GM23338 (cell line): Measurements from ENCODE around the gene ME3. TPM values are rescaled to one million over a fixed set of nuclear protein-coding genes. Genes with fewer than 3 reads are reported as not detected.

Experiments used
- ATAC-seq: fragments of 200-7000 bp; cut with Tn5 transposase; 3 replicates; pipeline ENCODE4 v1.9.1; 2020
- DNase-seq: peaks from one replicate; pipeline ENCODE4 v3.0.0-alpha.2; 2015; ENCODE audit warnings: low spot score
- H2AFZ ChIP-seq: fragments of 200-600 bp; sonication (generic); 2 replicates; pipeline ENCODE4 v1.8.0; 2016; ENCODE audit warnings: antibody characterized with exemption, mild to moderate bottlenecking, moderate library complexity
- H3F3A ChIP-seq: fragments of 200-600 bp; sonication (generic); replicated peaks from 2 replicates; pipeline ENCODE4 v1.8.0; 2017; ENCODE audit warnings: antibody characterized with exemption, mixed run types, low read depth
- H3K27ac ChIP-seq: fragments of 200-600 bp; sonication (generic); 2 replicates; pipeline ENCODE4 v1.6.1; 2016; ENCODE audit warnings: low read depth
- H3K27me3 ChIP-seq: fragments of 200-600 bp; sonication (generic); 2 replicates; pipeline ENCODE4 v1.8.0; 2016; ENCODE audit warnings: mild to moderate bottlenecking, mixed run types, moderate library complexity; ENCODE audit not compliant: insufficient read depth
- H3K36me3 ChIP-seq: fragments of 200-600 bp; sonication (generic); 2 replicates; pipeline ENCODE4 v1.8.0; 2016; ENCODE audit warnings: mild to moderate bottlenecking; ENCODE audit not compliant: insufficient read depth
- H3K4me1 ChIP-seq: fragments of 200-600 bp; sonication (generic); 2 replicates; pipeline ENCODE4 v1.8.0; 2016; ENCODE audit warnings: mild to moderate bottlenecking, moderate library complexity; ENCODE audit not compliant: insufficient read depth
- H3K4me2 ChIP-seq: fragments of 200-600 bp; sonication (generic); 2 replicates; pipeline ENCODE4 v1.7.1; 2017; ENCODE audit warnings: mixed run types
- H3K4me3 ChIP-seq: fragments of 200-600 bp; sonication (generic); 2 replicates; pipeline ENCODE4 v1.6.1; 2016; ENCODE audit warnings: mixed run types
- H3K79me2 ChIP-seq: fragments of 200-600 bp; sonication (generic); replicated peaks from 2 replicates; pipeline ENCODE4 v1.8.0; 2017; ENCODE audit warnings: mild to moderate bottlenecking; ENCODE audit not compliant: insufficient read depth
- H3K9me2 ChIP-seq: fragments of 200-600 bp; sonication (generic); 2 replicates; pipeline ENCODE4 v1.8.0; 2017; ENCODE audit not compliant: insufficient read depth
- H4K20me1 ChIP-seq: fragments of 200-600 bp; sonication (generic); replicated peaks from 2 replicates; pipeline ENCODE4 v1.8.0; 2017; ENCODE audit warnings: mild to moderate bottlenecking; ENCODE audit not compliant: insufficient read depth
- H3K27ac Mint-ChIP-seq: 2 replicates; pipeline ENCODE4 v1.8.0; 2020; ENCODE audit warnings: inconsistent platforms, mild to moderate bottlenecking, moderate library complexity, mixed read lengths
- H3K27me3 Mint-ChIP-seq: 3 replicates; pipeline ENCODE4 v1.8.0; 2022; ENCODE audit warnings: low read depth, mild to moderate bottlenecking, moderate library complexity, mixed read lengths, inconsistent platforms; ENCODE audit not compliant: insufficient read depth, poor library complexity
- H3K36me3 Mint-ChIP-seq: 3 replicates; pipeline ENCODE4 v1.8.0; 2021; ENCODE audit warnings: low read depth, mild to moderate bottlenecking, inconsistent platforms, moderate library complexity, mixed read lengths
- H3K4me1 Mint-ChIP-seq: 3 replicates; pipeline ENCODE4 v1.8.0; 2020; ENCODE audit warnings: mild to moderate bottlenecking, inconsistent platforms, mixed read lengths
- H3K4me3 Mint-ChIP-seq: 3 replicates; pipeline ENCODE4 v1.8.0; 2021; ENCODE audit warnings: moderate library complexity, mild to moderate bottlenecking, inconsistent platforms, mixed read lengths
- H3K9me3 Mint-ChIP-seq: 3 replicates; pipeline ENCODE4 v1.8.0; 2020; ENCODE audit warnings: moderate library complexity, mild to moderate bottlenecking, inconsistent platforms, mixed read lengths
- CREB1 ChIP-seq: fragments of 250-450 bp; sonication (Bioruptor Pico); IDR thresholded peaks from 2 replicates; pipeline ENCODE4 v1.5.0; 2020; ENCODE audit warnings: low read depth, mild to moderate bottlenecking, moderate library complexity
- NANOG ChIP-seq: IDR thresholded peaks from 2 replicates; pipeline ENCODE4 v1.6.1; 2016; ENCODE audit warnings: antibody characterized with exemption, borderline replicate concordance
- STAT1 ChIP-seq: IDR thresholded peaks from one replicate; pipeline ENCODE4 v1.6.1; 2016; ENCODE audit warnings: antibody characterized with exemption; ENCODE audit not compliant: unreplicated experiment
- ZNF331 ChIP-seq: fragments of 250-450 bp; sonication (Bioruptor Pico); IDR thresholded peaks from 2 replicates; pipeline ENCODE4 v1.5.0; 2020; ENCODE audit warnings: low read depth, mild to moderate bottlenecking, moderate library complexity
- polyA plus RNA-seq: library from polyadenylated mRNA; unstranded; fragments of >200 nt; fragmentation: Nextera tagmentation; extraction: Ambion mirVana; gene quantifications from 2 replicates; pipeline ENCODE4 v1.2.1, GENCODE V29; 2016
- total RNA-seq: library from RNA; depleted of rRNA; stranded (reverse); fragments of >200 nt; shearing (Covaris generic); gene quantifications from 2 replicates; pipeline ENCODE4 v1.2.3, GENCODE V29; 2014
- TF ChIP-seq, protein P1 (sequence below): fragments of 250-450 bp; sonication (Bioruptor Pico); IDR thresholded peaks from 2 replicates; pipeline ENCODE4 v1.5.0; 2020; ENCODE audit warnings: mild to moderate bottlenecking, moderate library complexity
- TF ChIP-seq, protein P2 (sequence below), 2 experiments: fragments of 200-600 bp in 1 of 2; sonication (generic) in 1 of 2; conservative IDR thresholded peaks; 2 replicates each; pipeline versions ENCODE4 v1.5.1 to v1.6.1; 2016 to 2017; ENCODE audit warnings: antibody characterized with exemption in 2 of 2, low read depth in 2 of 2, mild to moderate bottlenecking in 2 of 2, moderate library complexity in 1 of 2

ME3 gene
- total and polyA plus RNA-seq, 2 experiments from 2014 or later, result 1.3 to 4.0 TPM

DNA sequence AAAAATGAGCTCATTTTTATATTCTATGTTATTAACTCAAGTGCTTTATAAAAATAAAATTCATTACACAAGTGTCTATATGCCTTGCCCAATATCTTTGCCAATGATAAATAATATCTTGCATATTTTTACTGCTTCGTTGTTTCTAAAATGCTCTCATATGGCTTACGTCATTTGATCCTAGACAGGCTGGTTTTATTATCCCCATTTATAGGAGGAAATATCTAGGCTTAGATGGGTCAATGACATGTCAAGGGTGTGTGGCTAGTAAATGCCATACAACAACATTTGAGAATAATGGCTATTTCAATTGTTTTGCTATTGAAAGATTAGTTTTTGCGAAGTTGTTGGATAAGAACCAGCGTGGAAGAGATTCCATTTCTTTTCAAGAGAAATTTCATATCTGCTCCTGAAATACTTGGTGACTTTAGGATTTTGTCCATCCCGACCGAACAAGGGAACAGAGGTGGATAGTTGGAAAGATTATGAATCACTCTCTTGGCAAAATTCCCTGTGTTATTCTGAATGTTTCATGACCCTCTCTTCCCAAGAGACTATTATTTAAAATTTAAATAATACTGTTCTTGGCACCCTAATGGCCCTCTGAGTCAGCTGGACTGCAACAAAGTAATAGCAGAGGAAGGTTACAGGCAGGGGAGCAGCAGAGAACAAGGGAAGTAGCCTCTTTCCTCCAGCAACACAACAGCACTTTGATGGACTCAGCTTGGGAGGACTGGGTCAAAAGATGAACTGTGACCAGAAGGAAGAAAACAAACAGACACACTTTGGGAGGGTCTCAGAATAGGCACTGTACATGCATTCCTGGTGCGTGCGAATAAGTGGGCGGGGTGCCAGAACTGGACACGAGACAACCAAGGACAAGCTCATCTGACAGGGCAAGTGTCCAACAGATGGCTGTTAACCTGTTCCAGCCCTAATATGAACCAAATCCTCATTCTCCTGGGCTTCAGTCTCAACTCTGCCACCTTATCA lies 94.5 kb downstream of the ME3 start (continued):
- TF ChIP-seq, protein P1, sequence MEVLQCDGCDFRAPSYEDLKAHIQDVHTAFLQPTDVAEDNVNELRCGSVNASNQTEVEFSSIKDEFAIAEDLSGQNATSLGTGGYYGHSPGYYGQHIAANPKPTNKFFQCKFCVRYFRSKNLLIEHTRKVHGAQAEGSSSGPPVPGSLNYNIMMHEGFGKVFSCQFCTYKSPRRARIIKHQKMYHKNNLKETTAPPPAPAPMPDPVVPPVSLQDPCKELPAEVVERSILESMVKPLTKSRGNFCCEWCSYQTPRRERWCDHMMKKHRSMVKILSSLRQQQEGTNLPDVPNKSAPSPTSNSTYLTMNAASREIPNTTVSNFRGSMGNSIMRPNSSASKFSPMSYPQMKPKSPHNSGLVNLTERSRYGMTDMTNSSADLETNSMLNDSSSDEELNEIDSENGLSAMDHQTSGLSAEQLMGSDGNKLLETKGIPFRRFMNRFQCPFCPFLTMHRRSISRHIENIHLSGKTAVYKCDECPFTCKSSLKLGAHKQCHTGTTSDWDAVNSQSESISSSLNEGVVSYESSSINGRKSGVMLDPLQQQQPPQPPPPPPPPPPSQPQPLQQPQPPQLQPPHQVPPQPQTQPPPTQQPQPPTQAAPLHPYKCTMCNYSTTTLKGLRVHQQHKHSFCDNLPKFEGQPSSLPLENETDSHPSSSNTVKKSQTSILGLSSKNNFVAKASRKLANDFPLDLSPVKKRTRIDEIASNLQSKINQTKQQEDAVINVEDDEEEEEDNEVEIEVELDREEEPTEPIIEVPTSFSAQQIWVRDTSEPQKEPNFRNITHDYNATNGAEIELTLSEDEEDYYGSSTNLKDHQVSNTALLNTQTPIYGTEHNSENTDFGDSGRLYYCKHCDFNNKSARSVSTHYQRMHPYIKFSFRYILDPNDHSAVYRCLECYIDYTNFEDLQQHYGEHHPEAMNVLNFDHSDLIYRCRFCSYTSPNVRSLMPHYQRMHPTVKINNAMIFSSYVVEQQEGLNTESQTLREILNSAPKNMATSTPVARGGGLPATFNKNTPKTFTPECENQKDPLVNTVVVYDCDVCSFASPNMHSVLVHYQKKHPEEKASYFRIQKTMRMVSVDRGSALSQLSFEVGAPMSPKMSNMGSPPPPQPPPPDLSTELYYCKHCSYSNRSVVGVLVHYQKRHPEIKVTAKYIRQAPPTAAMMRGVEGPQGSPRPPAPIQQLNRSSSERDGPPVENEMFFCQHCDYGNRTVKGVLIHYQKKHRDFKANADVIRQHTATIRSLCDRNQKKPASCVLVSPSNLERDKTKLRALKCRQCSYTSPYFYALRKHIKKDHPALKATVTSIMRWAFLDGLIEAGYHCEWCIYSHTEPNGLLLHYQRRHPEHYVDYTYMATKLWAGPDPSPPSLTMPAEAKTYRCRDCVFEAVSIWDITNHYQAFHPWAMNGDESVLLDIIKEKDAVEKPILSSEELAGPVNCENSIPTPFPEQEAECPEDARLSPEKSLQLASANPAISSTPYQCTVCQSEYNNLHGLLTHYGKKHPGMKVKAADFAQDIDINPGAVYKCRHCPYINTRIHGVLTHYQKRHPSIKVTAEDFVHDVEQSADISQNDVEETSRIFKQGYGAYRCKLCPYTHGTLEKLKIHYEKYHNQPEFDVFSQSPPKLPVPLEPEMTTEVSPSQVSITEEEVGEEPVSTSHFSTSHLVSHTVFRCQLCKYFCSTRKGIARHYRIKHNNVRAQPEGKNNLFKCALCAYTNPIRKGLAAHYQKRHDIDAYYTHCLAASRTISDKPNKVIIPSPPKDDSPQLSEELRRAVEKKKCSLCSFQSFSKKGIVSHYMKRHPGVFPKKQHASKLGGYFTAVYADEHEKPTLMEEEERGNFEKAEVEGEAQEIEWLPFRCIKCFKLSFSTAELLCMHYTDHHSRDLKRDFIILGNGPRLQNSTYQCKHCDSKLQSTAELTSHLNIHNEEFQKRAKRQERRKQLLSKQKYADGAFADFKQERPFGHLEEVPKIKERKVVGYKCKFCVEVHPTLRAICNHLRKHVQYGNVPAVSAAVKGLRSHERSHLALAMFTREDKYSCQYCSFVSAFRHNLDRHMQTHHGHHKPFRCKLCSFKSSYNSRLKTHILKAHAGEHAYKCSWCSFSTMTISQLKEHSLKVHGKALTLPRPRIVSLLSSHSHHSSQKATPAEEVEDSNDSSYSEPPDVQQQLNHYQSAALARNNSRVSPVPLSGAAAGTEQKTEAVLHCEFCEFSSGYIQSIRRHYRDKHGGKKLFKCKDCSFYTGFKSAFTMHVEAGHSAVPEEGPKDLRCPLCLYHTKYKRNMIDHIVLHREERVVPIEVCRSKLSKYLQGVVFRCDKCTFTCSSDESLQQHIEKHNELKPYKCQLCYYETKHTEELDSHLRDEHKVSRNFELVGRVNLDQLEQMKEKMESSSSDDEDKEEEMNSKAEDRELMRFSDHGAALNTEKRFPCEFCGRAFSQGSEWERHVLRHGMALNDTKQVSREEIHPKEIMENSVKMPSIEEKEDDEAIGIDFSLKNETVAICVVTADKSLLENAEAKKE (CRISPR knock-in tag), result no peak

DNA sequence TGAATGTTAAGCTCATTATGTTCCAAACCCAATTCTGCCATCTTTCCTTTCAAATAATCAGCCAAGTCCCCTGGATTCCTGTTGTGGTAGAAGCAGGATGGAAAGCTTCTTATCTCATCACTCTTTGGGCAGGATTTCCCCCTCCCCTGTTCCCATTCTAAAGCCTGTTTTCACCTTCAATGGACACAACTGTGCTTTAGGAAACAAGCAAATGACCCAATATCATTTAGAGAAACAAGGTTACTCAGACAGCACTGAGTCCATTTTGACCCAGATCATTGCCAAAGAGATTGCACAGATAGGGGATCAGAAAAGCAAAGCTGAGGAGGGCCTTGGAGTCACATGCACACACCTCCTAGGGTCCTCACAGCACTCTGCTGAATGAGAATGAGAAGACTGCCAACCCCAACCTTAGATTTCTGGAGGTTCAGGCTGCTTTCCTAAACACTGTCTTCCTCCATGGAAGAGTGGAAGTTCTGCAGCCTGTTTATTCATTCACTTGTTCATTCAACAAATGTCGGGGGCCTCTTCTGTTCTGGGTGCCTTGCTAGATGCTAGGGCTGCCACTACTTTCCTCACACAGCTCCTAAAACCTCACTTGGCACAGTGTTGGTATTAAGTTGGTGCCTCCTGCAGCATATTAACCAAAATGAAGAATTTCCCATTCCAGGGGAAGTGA lies 95.3 kb downstream of the ME3 start:
- no peak overlapping the region for H3K4me2 ChIP-seq

More for the DNA sequence above, 95.3 kb downstream of the ME3 start:
- H3K27ac Mint-ChIP-seq, result no peak overlapping the region
- H3K36me3 Mint-ChIP-seq, result no peaks in the 10 kb centered on the region
- H3K9me3 Mint-ChIP-seq, result no peaks in the 10 kb centered on the region
- H3K36me3 ChIP-seq, result no peaks in the 10 kb centered on the region
- no peaks in the 10 kb centered on the region for H4K20me1 ChIP-seq
- no peaks in the 10 kb centered on the region for H3K9me2 ChIP-seq
- no peak overlapping the region for H3K4me3 ChIP-seq
- H3K27me3 Mint-ChIP-seq, result peaks cover 5% of the 10 kb centered on the region
- no peak overlapping the region for H3K4me3 Mint-ChIP-seq
- no peak overlapping the region for H3K27ac ChIP-seq
- ATAC-seq (no peak), DNase-seq (no peak)
- no peaks in the 10 kb centered on the region for H3K4me1 Mint-ChIP-seq
- no peak for TF ChIP-seq STAT1
- TF ChIP-seq ZNF331 (CRISPR knock-in tag), result no peak
- TF ChIP-seq, protein P2, sequence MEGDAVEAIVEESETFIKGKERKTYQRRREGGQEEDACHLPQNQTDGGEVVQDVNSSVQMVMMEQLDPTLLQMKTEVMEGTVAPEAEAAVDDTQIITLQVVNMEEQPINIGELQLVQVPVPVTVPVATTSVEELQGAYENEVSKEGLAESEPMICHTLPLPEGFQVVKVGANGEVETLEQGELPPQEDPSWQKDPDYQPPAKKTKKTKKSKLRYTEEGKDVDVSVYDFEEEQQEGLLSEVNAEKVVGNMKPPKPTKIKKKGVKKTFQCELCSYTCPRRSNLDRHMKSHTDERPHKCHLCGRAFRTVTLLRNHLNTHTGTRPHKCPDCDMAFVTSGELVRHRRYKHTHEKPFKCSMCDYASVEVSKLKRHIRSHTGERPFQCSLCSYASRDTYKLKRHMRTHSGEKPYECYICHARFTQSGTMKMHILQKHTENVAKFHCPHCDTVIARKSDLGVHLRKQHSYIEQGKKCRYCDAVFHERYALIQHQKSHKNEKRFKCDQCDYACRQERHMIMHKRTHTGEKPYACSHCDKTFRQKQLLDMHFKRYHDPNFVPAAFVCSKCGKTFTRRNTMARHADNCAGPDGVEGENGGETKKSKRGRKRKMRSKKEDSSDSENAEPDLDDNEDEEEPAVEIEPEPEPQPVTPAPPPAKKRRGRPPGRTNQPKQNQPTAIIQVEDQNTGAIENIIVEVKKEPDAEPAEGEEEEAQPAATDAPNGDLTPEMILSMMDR (conservative IDR thresholded peaks at IDR 0.05; ENCODE audit: low read depth in 2 of 2), result no peak
- no peak for TF ChIP-seq CREB1 (CRISPR knock-in tag)
- TF ChIP-seq NANOG, result no peak
- H2AFZ ChIP-seq, result no peak overlapping the region
- H3K4me1 ChIP-seq, result no peaks in the 10 kb centered on the region
- no peaks in the 10 kb centered on the region for H3K27me3 ChIP-seq
- H3K79me2 ChIP-seq, result no peaks in the 10 kb centered on the region
- no peaks in the 10 kb centered on the region for H3F3A ChIP-seq
